Mononuclear cell (primary cell): Measurements from ENCODE around the gene SLC17A1. TPM values are rescaled to one million over a fixed set of nuclear protein-coding genes. Genes with fewer than 3 reads are reported as not detected.

Experiments
- H3K27me3 ChIP-seq: 2 replicates; pipeline ENCODE4 v1.6.0; 2011; ENCODE audit warnings: low read length, control low read depth; ENCODE audit not compliant: insufficient read depth
- H3K4me1 ChIP-seq: 2 replicates; pipeline ENCODE4 v1.5.1; 2011; ENCODE audit warnings: mild to moderate bottlenecking, low read length, control low read depth; ENCODE audit not compliant: insufficient read depth
- H3K4me3 ChIP-seq: 2 replicates; pipeline ENCODE4 v1.5.1; 2011; ENCODE audit warnings: mild to moderate bottlenecking, low read length, moderate library complexity
- H3K9me3 ChIP-seq: 2 replicates; pipeline ENCODE4 v1.5.1; 2011; ENCODE audit warnings: low read depth, mild to moderate bottlenecking, control low read depth, low read length
- total RNA-seq: library from RNA; depleted of rRNA; stranded (reverse); fragments of >200 nt; gene quantifications from one replicate; pipeline ENCODE4 v1.2.3, GENCODE V29; 2012

The SLC17A1 gene, protein sequence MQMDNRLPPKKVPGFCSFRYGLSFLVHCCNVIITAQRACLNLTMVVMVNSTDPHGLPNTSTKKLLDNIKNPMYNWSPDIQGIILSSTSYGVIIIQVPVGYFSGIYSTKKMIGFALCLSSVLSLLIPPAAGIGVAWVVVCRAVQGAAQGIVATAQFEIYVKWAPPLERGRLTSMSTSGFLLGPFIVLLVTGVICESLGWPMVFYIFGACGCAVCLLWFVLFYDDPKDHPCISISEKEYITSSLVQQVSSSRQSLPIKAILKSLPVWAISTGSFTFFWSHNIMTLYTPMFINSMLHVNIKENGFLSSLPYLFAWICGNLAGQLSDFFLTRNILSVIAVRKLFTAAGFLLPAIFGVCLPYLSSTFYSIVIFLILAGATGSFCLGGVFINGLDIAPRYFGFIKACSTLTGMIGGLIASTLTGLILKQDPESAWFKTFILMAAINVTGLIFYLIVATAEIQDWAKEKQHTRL
- not detected for total RNA-seq

- H3K4me3 ChIP-seq, result no peak within 1 kb of the TSS
- H3K4me1 ChIP-seq, result no peaks in the 10 kb centered on the region
- no peaks in the 10 kb centered on the region for H3K9me3 ChIP-seq
- H3K27me3 ChIP-seq, result no peaks in the 10 kb centered on the region
Observed at GRCh38 chr6:25831532-25832306, at the start of gene SLC17A1. Gene SLC17A1 (minus strand): TSS chr6:25832052. CDS start chr6:25830557, 1,495 bp downstream.

- Histone ChIP-seq H3K9me3 (no peaks in the 10 kb centered on the region), H3K27me3 (no peaks in the 10 kb centered on the region), H3K4me3 (no peak overlapping the region), H3K4me1 (peaks cover 9% of the 10 kb centered on the region)
Observed at GRCh38 chr6:25880601-25881000, 48.7 kb upstream of the SLC17A1 start.

- Histone ChIP-seq H3K27me3 (no peaks in the 10 kb centered on the region), H3K4me3 (no peak overlapping the region), H3K9me3 (no peaks in the 10 kb centered on the region), H3K4me1 (peaks cover 18% of the 10 kb centered on the region)
Observed at GRCh38 chr6:25878721-25879322, 47.0 kb upstream of the SLC17A1 start.

- Histone ChIP-seq H3K4me3 (no peak overlapping the region), H3K27me3 (no peaks in the 10 kb centered on the region), H3K9me3 (no peaks in the 10 kb centered on the region), H3K4me1 (peaks cover 10% of the 10 kb centered on the region)
Observed at GRCh38 chr6:25875926-25876602, 44.2 kb upstream of the SLC17A1 start.

DNA sequence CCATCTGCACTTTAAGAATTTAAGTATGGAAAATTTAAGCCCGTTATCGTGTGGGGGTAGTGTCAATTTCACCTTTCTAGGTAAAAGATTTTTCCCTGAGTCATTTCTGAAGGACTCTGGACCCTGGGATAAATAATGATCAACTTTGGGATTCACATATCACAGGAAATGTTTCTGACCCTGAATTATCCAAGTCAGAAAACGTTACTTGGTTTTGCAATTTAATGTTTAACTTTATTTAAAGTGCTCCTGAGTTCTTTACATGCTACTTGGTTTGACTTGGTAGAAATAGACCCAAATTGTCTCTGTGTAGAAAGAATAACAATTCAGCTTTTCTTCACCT is 43.7 kb upstream of the SLC17A1 start:
- H3K9me3 ChIP-seq, result no peaks in the 10 kb centered on the region
- peaks cover 10% of the 10 kb centered on the region for H3K4me1 ChIP-seq
- no peak overlapping the region for H3K4me3 ChIP-seq
- no peaks in the 10 kb centered on the region for H3K27me3 ChIP-seq

- Histone ChIP-seq H3K4me3 (no peak overlapping the region), H3K4me1 (peaks cover 10% of the 10 kb centered on the region), H3K9me3 (no peaks in the 10 kb centered on the region), H3K27me3 (no peaks in the 10 kb centered on the region)
Observed at GRCh38 chr6:25874822-25875562, 43.1 kb upstream of the SLC17A1 start.

DNA sequence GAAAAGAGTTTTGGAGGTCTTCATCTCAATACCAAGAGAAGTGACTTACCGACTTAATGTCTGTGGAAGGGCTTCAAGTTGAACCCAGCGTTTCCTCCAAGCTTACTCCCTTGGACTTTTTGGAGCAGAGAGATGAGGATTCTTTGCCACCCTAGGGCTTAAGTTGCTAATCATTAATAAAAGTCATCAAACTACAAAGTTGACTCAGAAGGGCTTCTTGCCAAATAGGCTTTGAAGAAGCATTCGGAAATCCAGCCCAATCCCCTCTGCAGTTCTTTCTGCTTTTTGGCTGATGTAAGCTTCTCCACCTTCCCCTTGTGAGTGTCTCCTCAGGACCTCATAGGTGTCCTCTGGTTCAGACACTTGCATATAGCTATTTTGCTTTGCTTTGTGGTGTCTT is 42.3 kb upstream of the SLC17A1 start, which contains the start of gene SLC17A3:
Gene SLC17A3 (minus strand): TSS at position 126 of the 400 bp plus-strand sequence. CDS start 5,856 bp downstream, outside the sequence.
- peaks cover 10% of the 10 kb centered on the region for H3K4me1 ChIP-seq
- no peaks in the 10 kb centered on the region for H3K27me3 ChIP-seq
- no peaks in the 10 kb centered on the region for H3K9me3 ChIP-seq
- no peak within 1 kb of the TSS for H3K4me3 ChIP-seq

- no peaks in the 10 kb centered on the region for H3K27me3 ChIP-seq
- H3K9me3 ChIP-seq, result no peaks in the 10 kb centered on the region
- H3K4me3 ChIP-seq, result no peak overlapping the region
- H3K4me1 ChIP-seq, result peaks cover 10% of the 10 kb centered on the region
Observed at GRCh38 chr6:25872814-25873213, 41.0 kb upstream of the SLC17A1 start.

DNA sequence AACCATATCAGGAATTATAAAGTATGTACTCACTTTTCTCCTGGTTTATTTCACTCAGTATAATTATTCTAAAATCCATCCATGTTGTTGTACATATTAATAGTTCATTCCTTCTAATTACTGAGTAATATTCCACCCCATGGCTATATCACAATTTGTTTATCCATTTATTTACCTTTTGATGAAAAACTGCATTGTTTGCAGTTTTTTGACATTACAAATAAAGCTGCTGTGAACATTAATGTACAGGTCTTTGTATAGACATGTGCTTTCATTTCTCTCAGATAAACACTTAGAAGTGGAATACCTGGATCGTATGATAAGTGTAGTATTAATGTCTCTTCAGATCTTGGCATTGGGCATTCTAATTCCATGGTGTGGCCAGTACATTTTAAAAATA is 38.0 kb upstream of the SLC17A1 start:
- H3K9me3 ChIP-seq, result no peaks in the 10 kb centered on the region
- peaks cover 5% of the 10 kb centered on the region for H3K4me1 ChIP-seq
- H3K27me3 ChIP-seq, result no peaks in the 10 kb centered on the region
- no peak overlapping the region for H3K4me3 ChIP-seq

GRCh38 chr6:25868436-25869183 is 36.8 kb upstream of the SLC17A1 start:
- no peaks in the 10 kb centered on the region for H3K9me3 ChIP-seq
- H3K4me3 ChIP-seq, result no peak overlapping the region

GRCh38 chr6:25866011-25866410 is 34.2 kb upstream of the SLC17A1 start:
- H3K9me3 ChIP-seq, result no peaks in the 10 kb centered on the region
- H3K27me3 ChIP-seq, result no peaks in the 10 kb centered on the region
- H3K4me3 ChIP-seq, result no peak overlapping the region
- H3K4me1 ChIP-seq, result no peaks in the 10 kb centered on the region

More at GRCh38 chr6:25868436-25869183, 36.8 kb upstream of the SLC17A1 start:
- H3K4me1 ChIP-seq, result no peaks in the 10 kb centered on the region
- H3K27me3 ChIP-seq, result no peaks in the 10 kb centered on the region

DNA sequence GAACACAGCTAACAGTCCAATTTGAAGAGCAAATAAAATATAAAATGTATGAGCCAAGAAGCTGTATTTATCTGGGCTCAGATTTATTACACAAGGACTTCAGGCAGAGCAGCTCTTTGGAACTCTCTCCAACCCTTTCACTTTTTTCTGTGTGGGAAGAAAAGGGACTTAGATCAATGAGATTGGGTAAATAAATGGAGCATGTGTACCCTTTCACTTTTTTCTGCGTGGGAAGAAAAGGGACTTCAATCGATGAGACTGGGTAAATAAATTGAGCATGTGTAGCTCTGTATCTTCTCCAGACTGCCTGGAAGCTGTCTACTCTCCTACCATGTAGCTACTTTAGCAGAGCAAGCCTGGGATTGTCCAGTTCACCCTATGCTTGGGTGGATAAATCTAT is 31.5 kb upstream of the SLC17A1 start:
- H3K9me3 ChIP-seq, result no peaks in the 10 kb centered on the region
- H3K27me3 ChIP-seq, result no peaks in the 10 kb centered on the region
- no peaks in the 10 kb centered on the region for H3K4me1 ChIP-seq
- H3K4me3 ChIP-seq, result no peak overlapping the region

GRCh38 chr6:25862199-25862598 is 30.3 kb upstream of the SLC17A1 start:
- no peaks in the 10 kb centered on the region for H3K9me3 ChIP-seq
- H3K4me1 ChIP-seq, result no peaks in the 10 kb centered on the region
- H3K4me3 ChIP-seq, result no peak overlapping the region
- H3K27me3 ChIP-seq, result no peaks in the 10 kb centered on the region
